PC-3 (cell line): ENCODE measurements around the gene SLC12A1. TPM values are rescaled to one million over a fixed set of nuclear protein-coding genes. Genes with fewer than 3 reads are reported as not detected.

ENCODE experiments used
- ATAC-seq: fragments of 200-7000 bp; cut with Tn5 transposase; 2 replicates; pipeline ENCODE4 v1.9.1; 2020; ENCODE audit warnings: mild to moderate bottlenecking, moderate library complexity
- BruUV-seq: library from RNA; stranded (reverse); fragments of 400-500 nt; replicated peaks from 2 replicates; lab custom pipeline; 2021; lab: Mats Ljungman, UMichigan
- CTCF ChIA-PET: fragments of 300-600 bp; sonication (Branson Sonifier 250); formaldehyde crosslinking; loops from one replicate; lab custom pipeline; 2022; ENCODE audit warnings: antibody characterized with exemption; lab: Charles Lee
- POLR2A ChIA-PET: fragments of 300-600 bp; sonication (Branson Sonifier 250); formaldehyde crosslinking; loops from one replicate; lab custom pipeline; 2022; ENCODE audit warnings: antibody characterized with exemption; ENCODE audit not compliant: unreplicated experiment; lab: Charles Lee
- DNase-seq: peaks from one replicate; pipeline ENCODE4 v3.0.0-alpha.2; 2015
- H2AFZ ChIP-seq: fragments of 300-600 bp; sonication (generic); 2 replicates; pipeline ENCODE4 v1.6.0; 2016; ENCODE audit warnings: antibody characterized with exemption, low read length
- H3F3A ChIP-seq: fragments of 300-600 bp; sonication (generic); one replicate; pipeline ENCODE4 v1.6.0; 2017; ENCODE audit warnings: antibody characterized with exemption, low read length, control low read depth, mild to moderate bottlenecking; ENCODE audit not compliant: unreplicated experiment
- H3K27ac ChIP-seq: fragments of 300-600 bp; sonication (generic); 2 replicates; pipeline ENCODE4 v1.5.1; 2016; ENCODE audit warnings: mild to moderate bottlenecking, low read length
- H3K27me3 ChIP-seq: fragments of 300-600 bp; sonication (generic); 2 replicates; pipeline ENCODE4 v1.6.1; 2016; ENCODE audit warnings: low read length, mixed read lengths
- H3K36me3 ChIP-seq: fragments of 300-600 bp; sonication (generic); 2 replicates; pipeline ENCODE4 v1.6.1; 2016; ENCODE audit warnings: low read depth, mixed run types, low read length, mixed read lengths
- H3K4me1 ChIP-seq: fragments of 300-600 bp; sonication (generic); 2 replicates; pipeline ENCODE4 v1.5.1; 2016; ENCODE audit warnings: low read length; ENCODE audit not compliant: insufficient read depth
- H3K4me2 ChIP-seq: fragments of 300-600 bp; sonication (generic); 2 replicates; pipeline ENCODE4 v1.6.0; 2016; ENCODE audit warnings: low read length
- H3K4me3 ChIP-seq: fragments of 300-600 bp; sonication (generic); 2 replicates; pipeline ENCODE4 v1.5.1; 2016; ENCODE audit warnings: mild to moderate bottlenecking, low read length, mixed read lengths
- H3K79me2 ChIP-seq: fragments of 300-600 bp; sonication (generic); 2 replicates; pipeline ENCODE4 v1.6.1; 2017; ENCODE audit warnings: low read length, mixed read lengths
- H3K9ac ChIP-seq: fragments of 300-600 bp; sonication (generic); 2 replicates; pipeline ENCODE4 v1.6.0; 2016; ENCODE audit warnings: mild to moderate bottlenecking, low read length
- H3K9me2 ChIP-seq: fragments of 300-600 bp; sonication (generic); replicated peaks from 2 replicates; pipeline ENCODE4 v1.6.1; 2016; ENCODE audit warnings: mixed run types, low read length, mixed read lengths
- H3K9me3 ChIP-seq: fragments of 300-600 bp; sonication (generic); 2 replicates; pipeline ENCODE4 v1.6.1; 2016; ENCODE audit warnings: low read length, mixed read lengths
- H4K20me1 ChIP-seq: fragments of 300-600 bp; sonication (generic); 2 replicates; pipeline ENCODE4 v1.6.1; 2016; ENCODE audit warnings: low read length, mixed read lengths
- EZH2 ChIP-seq: fragments of 300-600 bp; sonication (generic); IDR thresholded peaks from one replicate; pipeline ENCODE4 v1.6.1; 2017; ENCODE audit warnings: antibody characterized with exemption, mild to moderate bottlenecking, low read length; ENCODE audit not compliant: unreplicated experiment
- EZH2phosphoT487 ChIP-seq: fragments of 300-600 bp; sonication (generic); IDR thresholded peaks from 2 replicates; pipeline ENCODE4 v1.6.1; 2018; ENCODE audit warnings: mild to moderate bottlenecking, antibody characterized with exemption, low read length, borderline replicate concordance
- intact Hi-C: fragments of 100-400 bp; cut with micrococcal nuclease; formaldehyde crosslinking; loops from 2 replicates; pipeline ENCODE4 v1.9.0; 2023
- total RNA-seq: library from RNA; depleted of rRNA; stranded (reverse); fragments of >200 nt; gene quantifications from 2 replicates; pipeline ENCODE4 v1.2.3, GENCODE V29; 2014
- TF ChIP-seq, protein P1 (sequence below): fragments of 300-600 bp; sonication (generic); conservative IDR thresholded peaks from 2 replicates; pipeline ENCODE4 v1.5.1; 2017; ENCODE audit warnings: antibody characterized with exemption, low read depth, mild to moderate bottlenecking, low read length

SLC12A1 gene
- total RNA-seq, 1 experiment from 2014 or later: not detected

DNA sequence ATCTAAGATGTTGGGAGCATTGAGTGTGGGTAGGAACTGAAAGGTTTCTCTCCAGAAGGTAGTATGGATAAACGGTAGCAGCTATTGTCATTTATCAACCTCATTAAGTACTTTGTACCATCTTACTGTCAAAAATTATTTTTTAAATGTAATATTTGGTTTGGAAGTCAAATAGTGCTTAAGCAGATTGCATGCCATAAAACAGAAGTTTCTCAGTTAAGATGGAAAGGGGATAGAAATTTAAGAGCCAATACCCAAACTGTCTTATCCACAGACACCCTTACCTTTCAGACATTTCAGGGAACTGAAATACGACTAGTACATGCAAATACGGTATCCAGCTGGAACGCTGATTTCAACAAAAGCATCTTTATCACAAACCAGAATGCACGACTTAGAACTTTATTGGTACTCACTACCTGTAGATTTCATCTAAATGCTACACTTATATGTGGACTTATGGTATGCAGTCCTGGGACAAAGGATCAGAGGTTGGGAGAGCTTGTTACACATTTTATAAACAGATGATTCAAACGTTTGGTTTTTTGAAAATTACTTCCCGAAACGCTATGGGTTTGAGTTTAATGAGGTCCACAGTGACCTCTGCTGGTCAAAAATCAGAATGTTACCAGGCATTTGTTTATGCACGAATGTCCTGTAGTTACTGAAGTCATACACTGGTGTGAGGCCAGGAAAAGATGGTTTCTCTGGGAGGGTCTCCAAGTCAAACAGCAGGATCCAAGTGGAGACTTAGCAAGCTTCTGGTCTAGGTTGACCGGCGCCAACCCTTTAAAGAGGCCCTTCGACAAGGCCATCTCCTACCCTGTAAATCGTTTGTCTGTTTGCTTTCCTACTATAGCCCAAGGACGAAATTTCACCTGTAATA, 79.5 kb downstream of the SLC12A1 start:
- no peak for TF ChIP-seq EZH2phosphoT487
- TF ChIP-seq, protein P1, sequence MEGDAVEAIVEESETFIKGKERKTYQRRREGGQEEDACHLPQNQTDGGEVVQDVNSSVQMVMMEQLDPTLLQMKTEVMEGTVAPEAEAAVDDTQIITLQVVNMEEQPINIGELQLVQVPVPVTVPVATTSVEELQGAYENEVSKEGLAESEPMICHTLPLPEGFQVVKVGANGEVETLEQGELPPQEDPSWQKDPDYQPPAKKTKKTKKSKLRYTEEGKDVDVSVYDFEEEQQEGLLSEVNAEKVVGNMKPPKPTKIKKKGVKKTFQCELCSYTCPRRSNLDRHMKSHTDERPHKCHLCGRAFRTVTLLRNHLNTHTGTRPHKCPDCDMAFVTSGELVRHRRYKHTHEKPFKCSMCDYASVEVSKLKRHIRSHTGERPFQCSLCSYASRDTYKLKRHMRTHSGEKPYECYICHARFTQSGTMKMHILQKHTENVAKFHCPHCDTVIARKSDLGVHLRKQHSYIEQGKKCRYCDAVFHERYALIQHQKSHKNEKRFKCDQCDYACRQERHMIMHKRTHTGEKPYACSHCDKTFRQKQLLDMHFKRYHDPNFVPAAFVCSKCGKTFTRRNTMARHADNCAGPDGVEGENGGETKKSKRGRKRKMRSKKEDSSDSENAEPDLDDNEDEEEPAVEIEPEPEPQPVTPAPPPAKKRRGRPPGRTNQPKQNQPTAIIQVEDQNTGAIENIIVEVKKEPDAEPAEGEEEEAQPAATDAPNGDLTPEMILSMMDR: peak; percentile 76
- Histone ChIP-seq H3K4me3 (peak overlapping the region; percentile 51; the same call in 1 of the 2 replicates), H3K27ac (no peak overlapping the region), H3K4me1 (peaks cover 7% of the 10 kb centered on the region), H3K4me2 (peak overlapping the region; percentile 80), H3K9me3 (no peaks in the 10 kb centered on the region), H3K9me2 (no peaks in the 10 kb centered on the region), H3K36me3 (no peaks in the 10 kb centered on the region), H4K20me1 (no peaks in the 10 kb centered on the region), H3K9ac (no peak overlapping the region), H2AFZ (peak overlapping the region; percentile 60), H3K27me3 (peaks cover 4% of the 10 kb centered on the region; the same call in 1 of the 2 replicates), H3F3A (no peaks in the 10 kb centered on the region), H3K79me2 (no peaks in the 10 kb centered on the region)
- ATAC-seq: peak; percentile 89
- ChIA-PET CTCF (interaction anchor here (0.6 to 1.6 kb wide), 5 partner anchors 173 to 1100 kb away, joined by 3 to 5 read pairs (median 3); no protein-coding TSS in a partner anchor), POLR2A (no interaction called here)
- intact Hi-C loops: loop anchor here (1.0 to 5.0 kb wide), 2 partner anchors 173 to 1088 kb away; no protein-coding TSS in a partner anchor
- peak; percentile 89 for DNase-seq
- no TSS peak for BruUV-seq

DNA sequence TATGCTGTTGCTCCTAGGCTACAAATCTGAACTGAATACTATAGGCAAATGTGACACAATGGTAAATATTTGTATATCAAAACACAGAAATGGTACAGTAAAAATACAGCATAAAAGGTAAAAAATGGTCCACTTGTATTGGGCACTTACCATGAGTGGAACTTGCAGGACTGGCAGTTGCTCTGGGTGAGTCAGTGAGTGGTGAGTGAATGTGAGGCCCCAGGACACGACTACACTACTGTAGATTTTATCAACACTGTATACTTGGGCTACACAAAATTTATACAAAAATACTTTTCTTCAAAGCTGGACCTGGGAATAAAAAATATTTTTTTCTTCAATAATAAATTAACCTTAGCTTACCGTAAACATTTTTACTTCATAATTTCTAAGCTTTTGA, 83.5 kb downstream of the SLC12A1 start:
- Histone ChIP-seq H3F3A (no peaks in the 10 kb centered on the region), H3K4me2 (no peak overlapping the region), H4K20me1 (no peaks in the 10 kb centered on the region), H3K27me3 (no peaks in the 10 kb centered on the region), H3K27ac (no peak overlapping the region), H3K9me3 (no peaks in the 10 kb centered on the region), H3K9ac (no peak overlapping the region), H3K4me1 (peaks cover 7% of the 10 kb centered on the region), H3K9me2 (no peaks in the 10 kb centered on the region), H3K4me3 (no peak overlapping the region), H2AFZ (no peak overlapping the region), H3K36me3 (no peaks in the 10 kb centered on the region), H3K79me2 (no peaks in the 10 kb centered on the region)
- ChIA-PET CTCF (no interaction called here), POLR2A (no interaction called here)
- DNase-seq: no peak
- BruUV-seq: no TSS peak
- TF ChIP-seq EZH2 (no peak), EZH2phosphoT487 (no peak)
- TF ChIP-seq, protein P1: no peak
- ATAC-seq: no peak
- intact Hi-C loops: loop anchor here (5.0 kb wide), 1 partner anchor 1092 kb away; no protein-coding TSS in a partner anchor

DNA sequence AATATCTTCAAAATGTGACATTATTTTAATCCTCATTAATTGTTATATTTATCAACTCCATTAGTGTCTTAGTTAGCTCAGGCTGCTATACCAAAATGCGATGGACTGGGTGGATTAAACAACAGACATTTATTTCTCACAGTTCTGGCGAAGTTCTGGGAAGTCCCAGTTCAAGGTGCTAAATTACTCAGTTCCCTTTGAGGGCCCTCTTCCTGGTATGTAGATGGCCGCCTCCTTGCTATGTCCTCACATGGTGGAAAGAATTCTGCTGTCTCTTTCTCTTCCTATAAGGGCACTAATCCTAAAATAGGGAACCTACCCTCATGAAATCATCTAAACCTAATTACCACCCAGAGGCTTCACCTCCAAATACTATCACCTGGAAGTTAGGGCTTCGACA, 86.4 kb downstream of the SLC12A1 start:
- Histone ChIP-seq H3K4me1 (no peaks in the 10 kb centered on the region), H2AFZ (no peak overlapping the region), H3K4me3 (no peak overlapping the region), H3K27me3 (no peaks in the 10 kb centered on the region), H4K20me1 (no peaks in the 10 kb centered on the region), H3K36me3 (no peaks in the 10 kb centered on the region), H3K9me2 (no peaks in the 10 kb centered on the region), H3F3A (no peaks in the 10 kb centered on the region), H3K27ac (no peak overlapping the region), H3K9me3 (no peaks in the 10 kb centered on the region), H3K79me2 (no peaks in the 10 kb centered on the region), H3K9ac (no peak overlapping the region), H3K4me2 (no peak overlapping the region)
- POLR2A ChIA-PET: no interaction called here
- no peak for DNase-seq
- CTCF ChIA-PET: interaction anchor here (0.8 kb wide), 1 partner anchor 207 kb away, joined by 3 read pairs; no protein-coding TSS in a partner anchor
- no peak for TF ChIP-seq EZH2
- TF ChIP-seq EZH2phosphoT487: no peak
- TF ChIP-seq, protein P1: no peak
- no peak for ATAC-seq
- BruUV-seq: no TSS peak
- intact Hi-C loops: no loop called here
